GM06990 (cell line): ENCODE data around the gene KRT20.

Experiments used
- DNase-seq: peaks from one replicate; pipeline ENCODE4 v3.0.0-alpha.2; 2011; ENCODE audit not compliant: insufficient read length; ENCODE audit errors: extremely low read depth
- H3K27me3 ChIP-seq: replicated peaks from 2 replicates; pipeline ENCODE4 v1.6.0; 2011; ENCODE audit warnings: low read length; ENCODE audit not compliant: control insufficient read depth, insufficient read depth
- H3K36me3 ChIP-seq: 2 replicates; pipeline ENCODE4 v1.5.1; 2011; ENCODE audit warnings: low read length; ENCODE audit not compliant: control insufficient read depth, insufficient read depth
- H3K4me3 ChIP-seq: replicated peaks from 2 replicates; pipeline ENCODE4 v1.5.1; 2011; ENCODE audit warnings: low read depth, mild to moderate bottlenecking, control low read depth, low read length
- TF ChIP-seq, protein P1 (sequence below): IDR thresholded peaks from 2 replicates; pipeline ENCODE4 v1.5.1; 2011; ENCODE audit warnings: low read length, control low read depth, mild to moderate bottlenecking, inconsistent platforms; ENCODE audit not compliant: insufficient read depth, poor library complexity, severe bottlenecking

Gene KRT20

DNA sequence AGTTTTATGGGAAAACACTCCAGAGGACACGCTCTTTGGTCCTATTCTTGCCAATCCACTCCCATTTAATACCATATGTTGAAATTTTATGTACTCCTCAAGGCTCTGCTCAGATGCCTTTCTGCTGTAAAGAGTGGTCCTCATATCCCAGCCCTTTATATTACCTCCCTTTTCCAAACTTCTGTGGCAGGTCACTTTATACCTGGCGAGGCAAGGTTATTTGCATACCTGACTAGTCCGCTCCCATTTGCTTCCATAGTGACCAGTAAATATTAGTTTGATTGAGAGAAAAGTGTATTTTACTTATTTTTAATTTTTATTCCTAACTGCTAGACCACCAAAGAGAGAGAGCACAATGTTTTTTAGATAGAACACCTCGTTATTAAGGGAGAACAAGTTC lies 35.3 kb downstream of the KRT20 start:
- Histone ChIP-seq H3K36me3 (no peaks in the 10 kb centered on the region), H3K4me3 (no peak overlapping the region), H3K27me3 (no peaks in the 10 kb centered on the region)
- DNase-seq: no peak
- TF ChIP-seq, protein P1, sequence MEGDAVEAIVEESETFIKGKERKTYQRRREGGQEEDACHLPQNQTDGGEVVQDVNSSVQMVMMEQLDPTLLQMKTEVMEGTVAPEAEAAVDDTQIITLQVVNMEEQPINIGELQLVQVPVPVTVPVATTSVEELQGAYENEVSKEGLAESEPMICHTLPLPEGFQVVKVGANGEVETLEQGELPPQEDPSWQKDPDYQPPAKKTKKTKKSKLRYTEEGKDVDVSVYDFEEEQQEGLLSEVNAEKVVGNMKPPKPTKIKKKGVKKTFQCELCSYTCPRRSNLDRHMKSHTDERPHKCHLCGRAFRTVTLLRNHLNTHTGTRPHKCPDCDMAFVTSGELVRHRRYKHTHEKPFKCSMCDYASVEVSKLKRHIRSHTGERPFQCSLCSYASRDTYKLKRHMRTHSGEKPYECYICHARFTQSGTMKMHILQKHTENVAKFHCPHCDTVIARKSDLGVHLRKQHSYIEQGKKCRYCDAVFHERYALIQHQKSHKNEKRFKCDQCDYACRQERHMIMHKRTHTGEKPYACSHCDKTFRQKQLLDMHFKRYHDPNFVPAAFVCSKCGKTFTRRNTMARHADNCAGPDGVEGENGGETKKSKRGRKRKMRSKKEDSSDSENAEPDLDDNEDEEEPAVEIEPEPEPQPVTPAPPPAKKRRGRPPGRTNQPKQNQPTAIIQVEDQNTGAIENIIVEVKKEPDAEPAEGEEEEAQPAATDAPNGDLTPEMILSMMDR: no peak

GRCh38 chr17:40848583-40849235 lies 36.3 kb downstream of the KRT20 start:
- TF ChIP-seq, protein P1: no peak
- no peak for DNase-seq
- no peak overlapping the region for H3K4me3 ChIP-seq
- no peaks in the 10 kb centered on the region for H3K27me3 ChIP-seq
- H3K36me3 ChIP-seq: no peaks in the 10 kb centered on the region

GRCh38 chr17:40846515-40847144 lies 38.4 kb downstream of the KRT20 start:
- TF ChIP-seq, protein P1: no peak
- no peak overlapping the region for H3K4me3 ChIP-seq
- H3K36me3 ChIP-seq: no peaks in the 10 kb centered on the region
- DNase-seq: no peak
- no peaks in the 10 kb centered on the region for H3K27me3 ChIP-seq

DNA sequence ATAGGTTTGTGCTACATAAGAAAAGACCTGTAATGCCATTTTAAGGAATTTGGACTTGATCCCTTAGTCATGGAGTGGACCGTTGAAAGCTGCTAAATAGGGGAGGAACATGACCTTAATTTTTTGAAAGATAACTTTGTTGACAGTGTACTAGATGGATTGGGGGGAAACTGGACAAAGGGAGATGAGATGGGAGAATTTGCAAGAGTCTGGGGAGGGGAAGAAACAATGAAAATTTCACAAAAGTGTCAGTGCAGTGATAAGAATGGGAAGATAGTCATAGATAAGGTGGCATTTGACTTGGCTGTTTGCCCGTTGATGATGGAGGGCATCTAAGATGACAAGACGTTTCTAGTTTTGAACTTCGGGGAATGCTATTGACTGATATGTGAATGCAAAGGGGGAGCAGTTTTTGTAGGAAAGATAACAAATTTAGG lies 40.4 kb downstream of the KRT20 start:
- H3K4me3 ChIP-seq: no peak overlapping the region
- TF ChIP-seq, protein P1: no peak
- H3K36me3 ChIP-seq: no peaks in the 10 kb centered on the region
- H3K27me3 ChIP-seq: no peaks in the 10 kb centered on the region
- DNase-seq: no peak

DNA sequence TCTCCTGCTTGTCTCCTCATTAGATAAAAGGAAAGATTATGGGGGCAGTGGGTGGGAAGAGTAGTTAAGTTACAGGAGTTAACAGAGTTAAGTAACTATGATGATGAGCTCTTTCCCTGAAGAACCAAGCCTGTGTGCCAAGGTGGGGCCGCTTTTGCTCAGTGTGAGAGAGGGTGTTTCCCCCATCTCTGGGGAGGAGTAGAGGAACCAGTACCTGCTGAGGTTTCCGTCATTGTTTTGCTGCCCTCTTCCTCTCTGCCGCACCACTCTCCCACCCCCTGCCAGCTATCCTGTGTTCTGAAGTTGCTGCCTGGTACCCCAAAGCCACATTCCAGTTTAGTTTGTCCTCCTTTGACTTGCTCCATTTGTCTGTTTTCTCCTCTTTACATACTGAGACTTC lies 41.8 kb downstream of the KRT20 start:
- Histone ChIP-seq H3K36me3 (no peaks in the 10 kb centered on the region), H3K27me3 (no peaks in the 10 kb centered on the region), H3K4me3 (no peak overlapping the region)
- DNase-seq: no peak
- TF ChIP-seq, protein P1: no peak
